Liver (tissue), 2 donors: Measurements from ENCODE around the gene RRP8.

ENCODE experiments used
- MAX ChIP-seq: IDR thresholded peaks from 2 replicates; pipeline ENCODE4 v1.6.1; 2016; ENCODE audit warnings: antibody characterized with exemption
- TF ChIP-seq, protein P1 (sequence below): fragments of 150-350 bp; IDR thresholded peaks from 2 replicates; pipeline ENCODE4 v1.5.1; 2017; ENCODE audit warnings: improper control_type of control experiment, low read depth, low read length; ENCODE audit not compliant: missing input control
- donor health status: healthy.

- no peak for TF ChIP-seq MAX
- TF ChIP-seq, protein P1, sequence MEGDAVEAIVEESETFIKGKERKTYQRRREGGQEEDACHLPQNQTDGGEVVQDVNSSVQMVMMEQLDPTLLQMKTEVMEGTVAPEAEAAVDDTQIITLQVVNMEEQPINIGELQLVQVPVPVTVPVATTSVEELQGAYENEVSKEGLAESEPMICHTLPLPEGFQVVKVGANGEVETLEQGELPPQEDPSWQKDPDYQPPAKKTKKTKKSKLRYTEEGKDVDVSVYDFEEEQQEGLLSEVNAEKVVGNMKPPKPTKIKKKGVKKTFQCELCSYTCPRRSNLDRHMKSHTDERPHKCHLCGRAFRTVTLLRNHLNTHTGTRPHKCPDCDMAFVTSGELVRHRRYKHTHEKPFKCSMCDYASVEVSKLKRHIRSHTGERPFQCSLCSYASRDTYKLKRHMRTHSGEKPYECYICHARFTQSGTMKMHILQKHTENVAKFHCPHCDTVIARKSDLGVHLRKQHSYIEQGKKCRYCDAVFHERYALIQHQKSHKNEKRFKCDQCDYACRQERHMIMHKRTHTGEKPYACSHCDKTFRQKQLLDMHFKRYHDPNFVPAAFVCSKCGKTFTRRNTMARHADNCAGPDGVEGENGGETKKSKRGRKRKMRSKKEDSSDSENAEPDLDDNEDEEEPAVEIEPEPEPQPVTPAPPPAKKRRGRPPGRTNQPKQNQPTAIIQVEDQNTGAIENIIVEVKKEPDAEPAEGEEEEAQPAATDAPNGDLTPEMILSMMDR, result no peak
These were observed 29.0 kb upstream of the RRP8 start for GRCh38 chr11:6632116-6633073.
